GM18858 (cell line): Measurements from ENCODE around the gene MGAT5.
"Not testable (repeated sequence)": the region's sequence is repeated elsewhere in the genome, so short reads cannot be mapped to it uniquely, and the experiment has no call there.

Source experiments
- ATAC-seq: cut with Tn5 transposase; IDR thresholded peaks from one replicate; pipeline ENCODE4 v1.9.1; 2021; ENCODE audit not compliant: unreplicated experiment

The MGAT5 gene

DNA sequence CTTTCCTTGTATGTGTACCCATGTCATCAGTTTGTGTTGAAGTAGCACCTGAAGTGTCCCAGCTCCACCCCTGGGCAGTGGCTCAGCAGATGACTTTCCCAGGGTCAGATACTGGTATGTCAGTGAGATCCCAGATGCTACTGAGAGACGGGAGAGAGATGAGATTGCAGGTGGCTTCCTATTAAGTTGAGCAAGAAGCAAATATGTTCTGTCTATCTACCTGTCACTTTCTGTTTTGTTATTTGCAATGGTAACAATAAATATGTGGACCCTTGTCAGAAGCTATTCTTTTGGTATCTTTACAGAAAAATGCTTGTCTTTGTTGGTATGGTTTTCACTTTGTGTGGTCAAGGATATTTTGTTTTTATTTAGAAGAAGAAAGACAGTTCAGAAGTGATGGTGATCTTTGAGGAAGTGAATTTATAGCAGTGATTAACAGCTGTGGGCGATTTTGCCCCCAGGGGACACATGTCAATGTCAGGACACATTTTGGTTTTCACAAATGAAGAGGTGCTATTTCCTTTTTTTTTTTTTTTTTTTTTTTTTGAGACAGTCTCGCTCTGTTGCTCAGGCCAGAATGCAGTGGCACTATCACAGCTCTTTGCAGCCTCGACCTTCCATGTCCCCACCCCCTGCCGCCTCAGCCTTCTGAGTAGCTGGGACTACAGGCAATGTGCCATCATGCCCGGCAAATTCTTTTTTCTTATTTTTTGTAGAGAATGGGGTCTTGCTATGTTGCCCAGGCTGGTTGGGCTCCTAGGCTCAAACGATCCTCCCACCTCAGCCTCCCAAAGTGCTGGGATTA lies 21.4 kb downstream of the MGAT5 start:
- ATAC-seq = peak; percentile 75

DNA sequence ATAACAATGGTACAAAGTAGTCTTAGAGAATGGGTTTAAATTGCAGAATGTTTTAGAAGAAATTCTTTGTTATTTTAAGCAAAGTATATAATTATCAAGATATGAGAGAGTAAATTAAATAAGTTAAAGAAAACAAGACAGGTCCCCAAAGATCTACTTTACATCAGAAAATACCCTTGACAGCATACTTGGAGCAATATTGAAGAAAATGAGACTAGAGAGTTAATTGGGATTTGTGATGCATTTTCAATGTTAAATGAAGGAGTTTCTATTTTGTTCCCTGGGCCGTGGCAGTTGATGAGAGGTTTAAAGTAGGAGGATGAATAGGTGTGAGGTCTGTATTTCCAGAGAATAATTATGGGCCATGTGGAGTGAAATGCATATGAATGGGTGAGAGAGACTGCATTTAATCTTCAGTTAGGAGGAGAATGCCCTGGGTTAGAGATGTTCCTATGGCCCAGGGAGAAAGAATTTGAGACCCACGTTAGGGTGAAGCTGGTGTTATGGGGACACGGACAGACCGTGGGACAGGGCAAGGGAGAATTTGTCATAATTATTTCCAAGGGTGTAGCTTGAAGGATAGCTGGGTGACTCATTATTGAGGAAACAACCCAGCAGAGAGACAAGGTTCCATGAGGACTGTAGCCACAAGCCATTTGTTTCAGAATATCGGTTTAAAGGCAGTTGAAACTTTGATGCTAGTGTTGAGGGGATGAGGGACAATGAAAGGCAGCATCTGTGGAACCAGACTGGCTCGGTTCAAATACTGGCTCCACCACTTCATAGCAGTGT lies 22.7 kb downstream of the MGAT5 start:
- no peak for ATAC-seq

DNA sequence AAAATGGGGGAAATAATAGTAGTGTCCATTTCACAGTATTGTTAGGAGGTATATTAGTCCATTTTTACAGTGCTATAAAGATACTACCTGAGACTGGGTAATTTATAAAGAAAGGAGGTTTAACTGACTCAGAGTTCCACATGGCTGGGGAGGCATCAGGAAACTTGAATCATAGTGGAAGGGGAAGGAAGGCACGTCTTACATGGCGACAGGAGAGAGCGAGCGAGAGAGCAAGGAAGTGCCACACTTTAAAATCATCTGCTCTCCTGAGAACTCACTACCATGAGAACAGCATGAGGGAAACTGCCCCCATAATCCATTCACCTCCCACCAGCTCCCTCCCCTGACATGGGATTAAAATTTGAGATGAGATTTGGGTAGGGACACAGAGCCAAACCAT lies 23.4 kb downstream of the MGAT5 start:
- no peak for ATAC-seq

DNA sequence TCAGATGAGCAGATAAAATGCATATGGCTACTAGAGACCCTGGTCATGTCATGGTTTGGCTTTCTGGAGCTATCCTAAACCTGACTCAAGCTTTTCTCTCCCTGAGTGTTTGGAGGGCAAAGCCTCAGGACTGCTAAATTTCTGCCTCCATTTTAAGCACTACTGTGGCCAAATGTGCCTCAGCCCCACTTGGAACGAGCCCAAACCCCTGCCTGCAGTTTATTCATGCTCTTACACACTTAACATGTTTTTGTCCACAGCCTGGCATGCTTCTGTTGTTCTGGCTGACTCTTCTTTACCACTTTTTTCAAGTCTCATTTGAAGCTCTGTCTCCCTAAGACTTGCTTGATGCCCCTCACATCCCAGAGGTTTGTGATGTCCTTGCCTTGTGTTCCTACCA lies 24.7 kb downstream of the MGAT5 start:
- ATAC-seq = no peak

DNA sequence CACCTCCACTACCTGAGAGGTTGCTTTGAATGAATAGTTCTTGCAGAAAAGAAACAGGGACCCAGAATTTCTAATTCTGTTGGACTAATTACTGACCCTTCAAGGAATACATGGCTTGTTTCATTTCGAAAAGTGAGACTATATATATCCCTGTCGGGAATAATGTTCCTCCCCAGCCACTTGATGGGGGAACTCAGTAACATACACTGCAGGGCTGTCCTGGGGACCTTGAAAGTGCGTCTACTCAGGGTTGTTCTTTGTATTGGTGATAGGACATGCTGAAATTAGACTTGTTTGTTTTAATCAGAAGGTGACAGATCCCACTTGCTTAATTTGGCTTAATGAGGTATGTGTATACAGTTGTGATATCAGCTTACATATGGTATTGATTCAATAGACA lies 25.5 kb downstream of the MGAT5 start:
- no peak for ATAC-seq

DNA sequence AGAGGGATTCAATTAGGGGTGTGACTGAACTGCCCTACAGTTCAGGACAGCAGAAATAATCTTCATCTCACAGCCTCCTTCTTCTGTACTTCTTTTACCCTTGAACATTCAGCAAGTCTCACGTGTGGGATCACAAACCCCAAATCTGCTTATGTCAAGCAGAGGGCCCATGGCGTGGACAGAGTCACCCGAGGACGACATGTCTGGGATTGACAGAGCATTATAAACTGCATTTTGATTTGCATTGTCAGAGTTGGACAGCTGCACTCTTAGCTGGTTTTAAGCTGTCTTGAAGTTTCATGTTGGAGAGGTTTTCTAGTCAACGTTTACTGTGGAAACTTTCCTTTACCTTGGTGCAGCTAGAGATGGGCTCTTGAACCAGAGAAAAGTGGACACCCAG lies 26.4 kb downstream of the MGAT5 start:
- no peak for ATAC-seq

DNA sequence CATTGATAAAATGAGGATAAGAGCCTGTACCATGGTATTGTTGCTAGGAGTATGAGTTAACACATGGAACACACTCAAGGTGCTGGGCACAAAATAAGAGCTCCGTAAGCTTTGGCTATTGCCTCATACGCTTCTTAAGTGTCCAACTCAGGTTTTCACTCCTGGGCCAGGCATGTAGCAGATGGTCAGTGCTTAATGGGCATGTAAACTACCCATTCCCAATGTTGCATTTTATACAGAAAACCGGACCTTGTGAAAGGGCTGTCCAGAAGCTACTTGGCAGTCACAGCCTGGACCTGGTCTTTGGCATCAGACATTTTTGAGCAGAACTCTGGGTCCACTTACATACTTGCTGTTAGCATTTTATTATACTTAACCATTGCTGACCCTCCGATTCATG lies 26.9 kb downstream of the MGAT5 start:
- ATAC-seq = no peak

DNA sequence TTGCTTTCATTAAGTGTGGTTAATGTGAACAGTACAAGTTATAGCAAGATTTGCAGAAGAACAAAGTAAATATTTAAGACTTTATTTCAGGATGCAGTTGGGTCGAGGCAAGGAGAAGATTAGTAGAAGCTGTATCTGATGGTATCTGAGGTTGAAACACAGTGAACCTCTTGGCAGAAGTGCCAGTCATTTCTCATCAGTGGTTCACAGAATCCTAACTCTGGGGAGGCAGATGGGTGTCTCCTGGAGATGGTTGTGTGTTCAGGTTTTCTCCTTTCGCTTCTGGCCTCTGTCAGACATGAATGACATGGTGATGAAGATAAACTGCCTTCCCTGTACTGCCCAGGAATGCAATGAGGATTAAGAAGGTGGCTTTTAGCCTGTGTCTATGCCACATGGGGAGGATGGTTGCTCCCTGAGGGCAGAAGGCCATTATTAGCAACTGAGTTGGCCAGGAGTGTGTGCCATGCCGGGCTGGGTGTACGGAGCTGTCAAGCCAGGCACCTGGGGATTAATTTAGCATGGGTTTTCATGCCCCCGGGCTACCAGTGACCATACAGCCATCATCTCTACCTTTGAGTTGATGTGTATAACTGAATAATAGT lies 28.0 kb downstream of the MGAT5 start:
- ATAC-seq = no peak

DNA sequence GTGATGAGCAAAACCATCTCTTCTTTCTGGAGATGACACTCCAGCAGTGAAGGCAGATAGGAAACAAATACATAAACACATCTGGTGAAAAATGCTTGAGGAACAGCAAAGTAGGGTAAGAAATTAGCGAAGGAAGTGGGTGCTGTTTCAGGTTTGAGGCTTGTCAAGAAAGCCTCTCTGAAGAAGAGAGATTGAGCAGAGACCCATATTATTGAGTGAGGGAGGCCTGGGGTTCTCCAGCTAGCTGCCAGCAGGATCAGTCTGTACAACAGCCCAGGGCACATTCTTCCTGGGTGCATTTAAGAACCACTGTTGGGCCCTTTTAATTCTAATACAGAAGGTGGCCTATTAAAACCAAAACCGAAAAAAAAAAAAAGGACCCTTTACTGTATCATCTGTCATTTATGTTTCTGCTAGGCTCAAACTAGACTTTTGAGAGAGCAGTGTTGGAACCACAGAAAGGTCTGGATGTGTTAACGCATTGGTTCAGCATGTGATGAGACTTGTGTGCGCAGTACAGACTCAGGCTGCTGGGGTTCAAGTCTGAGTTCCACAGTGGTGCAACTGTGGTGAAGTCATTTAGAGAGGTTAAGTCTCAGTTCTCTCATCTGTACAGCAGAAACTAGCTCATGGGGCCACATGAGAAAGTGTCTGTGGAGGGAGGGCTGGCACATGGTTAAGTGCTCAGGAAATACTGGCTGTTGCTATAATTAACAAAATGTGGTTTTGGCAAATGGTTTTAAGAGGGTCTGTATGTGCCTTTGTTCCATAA lies 28.9 kb downstream of the MGAT5 start:
- ATAC-seq = peak; percentile 85

DNA sequence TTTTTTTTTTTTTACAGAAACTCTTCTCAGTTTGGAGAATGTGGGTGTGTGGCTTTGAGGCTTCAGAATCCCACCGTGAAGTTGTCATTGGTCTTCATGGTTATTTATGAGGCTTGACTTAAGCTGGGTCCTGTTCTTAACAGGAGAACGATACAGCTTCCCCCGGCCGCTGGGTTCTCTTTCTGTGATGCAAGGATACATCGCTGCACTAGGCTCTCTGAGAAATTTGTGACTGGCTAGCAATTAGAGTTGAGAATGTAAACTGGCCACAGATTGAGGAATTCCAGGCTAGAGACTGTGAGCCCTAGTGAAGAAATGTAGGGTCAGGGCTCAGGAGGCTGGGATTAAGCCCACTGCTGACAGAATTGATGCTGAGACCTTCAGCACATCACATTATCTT lies 29.8 kb downstream of the MGAT5 start:
- ATAC-seq = no peak

DNA sequence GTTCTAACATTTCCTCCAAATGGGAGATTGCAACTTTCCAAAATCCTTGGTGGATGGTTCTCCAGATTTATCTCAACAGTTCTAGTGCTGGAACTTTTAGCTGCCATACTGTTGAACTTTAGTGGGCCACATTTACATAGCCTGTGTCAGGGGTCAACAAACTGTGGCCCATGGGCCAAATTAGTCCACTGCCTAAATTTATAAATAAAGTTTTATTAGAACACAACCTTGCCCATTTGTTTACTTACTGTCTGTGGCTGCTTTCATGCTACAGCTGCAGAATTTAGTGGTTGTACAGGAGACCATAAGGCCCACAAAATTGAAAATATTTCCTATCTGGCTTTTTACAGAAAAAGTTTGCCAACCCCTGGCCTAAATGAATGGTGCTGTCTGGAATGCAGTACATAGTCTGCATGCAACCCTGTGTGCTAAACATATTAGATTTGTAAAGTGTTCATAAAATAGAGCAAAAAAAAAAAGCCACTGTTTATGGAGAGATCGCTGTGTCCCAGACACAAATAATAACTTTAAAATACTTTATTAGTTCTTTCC lies 30.3 kb downstream of the MGAT5 start:
- no peak for ATAC-seq

DNA sequence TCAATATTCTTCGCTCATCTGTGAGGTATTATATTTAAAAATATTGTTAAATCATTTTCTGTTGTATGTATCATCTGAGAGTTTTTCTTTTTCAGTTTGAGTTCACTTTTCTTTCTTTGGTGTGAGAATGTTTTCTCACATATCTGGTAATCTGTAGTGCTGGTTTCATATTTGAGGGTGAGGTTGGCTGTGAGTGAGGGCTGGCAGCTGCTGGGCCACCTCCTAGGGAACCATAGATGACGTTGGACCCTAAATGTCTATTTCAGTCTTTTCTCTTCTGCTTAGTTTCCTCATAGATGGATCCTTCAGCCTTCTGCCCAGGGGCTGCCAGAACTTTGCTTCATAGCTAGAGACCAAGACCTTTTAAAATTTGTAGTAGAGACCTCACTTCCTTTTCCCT lies 33.5 kb downstream of the MGAT5 start:
- peak; percentile 42 for ATAC-seq

DNA sequence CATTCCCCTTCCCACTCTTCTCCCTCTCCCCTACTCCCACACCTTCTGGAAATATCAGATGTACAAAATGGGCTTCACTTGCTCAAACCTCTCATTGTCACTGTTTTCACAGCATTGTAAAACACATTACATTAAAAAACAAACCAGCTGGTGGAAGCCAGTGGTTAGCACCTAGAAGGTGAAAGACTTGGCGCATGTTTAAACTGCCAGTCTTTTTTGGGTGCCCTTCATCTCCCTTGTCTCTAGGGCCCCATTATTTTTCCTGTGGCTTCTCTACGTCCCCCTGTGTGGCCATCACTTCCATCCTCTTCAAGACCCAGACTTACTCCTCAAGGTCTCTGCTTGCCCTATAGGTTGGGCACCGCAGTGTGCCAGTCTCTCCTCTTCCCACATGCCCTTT lies 34.9 kb downstream of the MGAT5 start:
- no peak for ATAC-seq

DNA sequence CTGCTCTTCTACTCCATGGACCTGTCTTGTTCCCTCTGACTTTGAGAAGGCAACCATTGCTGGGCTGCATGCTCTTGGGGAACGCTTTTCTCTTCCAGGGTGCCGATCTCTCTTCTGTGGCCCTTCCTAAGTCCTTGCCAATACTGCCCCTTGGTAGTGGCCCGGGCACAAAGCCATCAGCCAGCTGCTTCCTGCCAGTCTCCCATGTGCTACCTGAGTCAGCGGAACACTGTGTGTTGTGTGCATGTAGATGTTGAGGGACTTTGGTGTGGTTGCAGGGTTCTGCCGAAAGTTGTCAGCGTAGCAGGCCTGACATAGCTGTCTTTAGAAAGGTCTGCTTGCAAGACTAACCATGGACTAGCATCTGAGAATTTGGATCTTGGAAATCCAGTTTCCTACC lies 35.4 kb downstream of the MGAT5 start:
- no peak for ATAC-seq

DNA sequence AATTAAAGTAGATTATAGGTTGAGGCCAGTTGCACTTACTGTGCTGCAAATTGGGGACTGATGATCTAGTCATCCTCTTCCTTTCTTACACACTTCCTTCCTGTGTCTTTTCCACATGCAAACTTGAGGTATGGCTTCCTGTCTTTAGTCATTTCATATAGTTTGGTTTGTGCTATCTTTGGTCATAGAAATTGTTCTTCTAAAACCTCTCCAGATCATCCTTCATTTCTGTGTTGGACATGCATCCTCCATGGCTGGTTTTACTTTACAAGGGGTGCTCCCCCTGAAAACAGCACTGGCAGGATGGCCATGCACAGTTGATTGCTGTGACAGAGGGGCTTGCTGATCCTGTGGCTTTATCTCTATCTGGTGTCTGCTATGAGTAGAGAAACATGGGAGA lies 36.5 kb downstream of the MGAT5 start:
- peak; percentile 39 for ATAC-seq

DNA sequence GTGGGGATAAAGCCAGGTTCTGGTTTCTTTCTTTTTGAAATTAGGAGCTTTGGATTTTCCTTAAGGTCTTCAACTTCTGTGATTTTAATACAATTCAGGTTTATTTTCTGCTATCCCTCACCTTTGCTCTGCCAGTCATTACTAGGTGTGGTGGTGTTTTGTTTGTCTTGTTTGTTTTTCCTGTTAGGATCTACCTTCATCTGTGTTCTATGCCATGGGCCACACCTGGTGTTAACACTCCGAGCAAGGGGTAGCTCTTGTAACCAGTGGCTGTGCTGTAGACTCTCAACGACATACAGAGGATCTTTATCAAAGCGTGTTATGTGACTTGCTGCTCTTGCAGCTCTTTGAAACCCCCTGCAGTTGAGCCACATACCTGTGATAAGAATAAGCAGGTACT lies 38.6 kb downstream of the MGAT5 start:
- ATAC-seq = no peak

DNA sequence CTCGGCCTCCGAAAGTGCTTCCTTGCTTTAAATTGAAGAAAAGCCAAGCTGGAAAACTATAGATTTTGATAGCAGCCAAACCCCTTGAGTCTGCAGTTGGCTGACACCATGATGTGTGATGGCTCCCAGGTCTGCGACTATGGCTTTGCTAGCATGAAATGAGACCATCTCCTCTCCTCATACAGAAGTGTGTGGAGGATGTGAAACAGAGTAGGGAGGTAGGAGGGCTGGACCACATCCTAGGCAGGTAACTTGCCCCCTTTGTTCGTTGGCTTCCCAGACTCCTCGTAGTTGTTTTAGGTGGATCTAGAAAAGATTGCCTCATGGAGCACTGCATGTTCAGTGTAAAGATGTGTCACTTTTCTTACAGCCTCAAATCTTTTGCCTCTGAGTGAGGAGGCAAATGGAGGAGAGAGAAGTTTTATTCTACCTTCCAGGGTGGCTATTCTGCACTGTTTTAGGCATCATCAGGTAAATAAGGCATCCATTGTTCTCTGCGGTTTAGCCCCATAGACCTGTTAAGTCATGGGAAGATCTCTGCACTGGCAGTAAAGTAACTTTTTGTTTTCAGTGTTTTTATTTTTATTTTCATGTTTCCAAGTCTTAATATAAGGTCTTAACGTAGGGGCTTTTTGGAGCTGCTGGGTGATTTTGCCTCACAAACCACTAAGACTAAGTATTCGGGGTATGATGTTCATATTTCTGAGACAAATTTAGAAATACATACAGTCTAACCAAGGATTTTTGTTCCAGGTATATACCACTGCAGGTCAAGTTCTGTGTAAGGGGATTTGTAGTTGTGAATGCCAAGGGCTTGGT lies 40.1 kb downstream of the MGAT5 start:
- ATAC-seq = no peak

DNA sequence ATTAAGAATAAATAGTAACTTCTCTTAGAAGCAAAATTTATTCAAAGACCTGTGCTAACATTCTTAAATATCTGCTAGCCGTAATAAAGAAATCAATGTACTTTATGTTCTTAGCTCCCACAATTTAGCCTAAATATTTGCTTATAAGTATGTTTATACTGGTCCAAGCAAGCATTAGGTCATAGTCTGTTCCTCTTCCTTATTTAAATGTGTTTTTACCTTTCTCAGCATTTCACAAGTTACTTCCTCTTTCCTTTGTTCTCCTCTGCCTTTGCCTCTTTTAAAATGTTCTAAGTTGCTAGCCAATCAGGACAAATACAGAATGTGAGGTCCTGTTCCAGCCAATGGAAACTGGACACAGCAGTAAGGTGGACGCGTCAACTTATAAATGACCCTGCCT lies 40.7 kb downstream of the MGAT5 start:
- ATAC-seq = not testable (repeated sequence)

DNA sequence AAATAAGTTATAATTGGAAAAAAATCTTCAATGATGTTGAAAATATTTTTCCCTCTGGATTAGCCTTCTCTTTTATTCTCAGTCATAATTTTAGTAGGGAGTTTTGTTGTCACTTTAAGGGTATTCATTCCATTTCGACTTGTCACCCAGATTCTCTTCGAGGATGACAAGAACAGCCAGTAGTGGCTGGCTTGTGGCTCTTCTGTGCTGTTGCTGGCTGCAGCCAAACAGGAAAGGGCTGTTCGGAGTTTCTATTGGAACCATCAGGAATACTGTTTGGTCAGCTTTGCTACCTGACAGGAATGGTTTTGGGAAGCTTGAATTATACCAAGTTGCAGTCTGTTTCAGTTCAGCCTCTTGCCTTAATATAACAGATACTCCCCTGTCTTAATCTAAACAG lies 41.6 kb downstream of the MGAT5 start:
- no peak for ATAC-seq

DNA sequence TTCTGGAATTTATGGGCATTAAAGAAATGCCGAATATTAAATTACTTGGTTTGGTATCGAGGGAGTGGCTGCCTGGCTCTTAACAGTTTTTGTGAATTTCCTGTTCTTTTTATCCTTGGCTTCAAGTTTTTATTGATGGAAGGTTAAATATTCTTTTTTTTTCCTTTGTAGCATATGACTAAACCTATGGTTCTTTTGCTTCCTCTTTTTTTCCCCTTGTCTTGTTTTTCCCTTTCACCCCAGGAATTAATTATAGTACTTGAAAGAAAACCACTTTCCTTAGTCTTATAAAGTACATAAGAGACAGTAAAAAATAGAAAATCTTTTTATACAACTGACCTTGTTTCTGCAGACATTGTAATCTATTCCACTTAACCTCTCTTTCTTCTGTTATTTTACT lies 42.4 kb downstream of the MGAT5 start:
- no peak for ATAC-seq
